Cardiac fibroblast (primary cell): ENCODE data around the gene OR4D9.

ENCODE experiments used
- DNase-seq, 2 donors: peaks; one replicate each; pipeline versions ENCODE4 v3.0.0 to v3.0.0-alpha.2; 2010; ENCODE audit warnings: low read depth in 2 of 2
- H3K4me3 ChIP-seq, 2 donors: replicated peaks in 1 of 2; 1 replicate in 1 of 2; 2 replicates in 1 of 2; pipeline ENCODE4 v1.5.1; 2011; ENCODE audit warnings: low read depth in 2 of 2, low read length in 2 of 2, mild to moderate bottlenecking in 2 of 2, moderate library complexity in 1 of 2
- TF ChIP-seq, protein P1 (sequence below): IDR thresholded peaks from one replicate; pipeline ENCODE4 v1.5.1; 2011; ENCODE audit warnings: low read depth, mild to moderate bottlenecking, low read length, inconsistent platforms

The OR4D9 gene

GRCh38 chr11:59562292-59562691, 51.0 kb downstream of the OR4D9 start:
- DNase-seq = no peak
- H3K4me3 ChIP-seq = no peak overlapping the region
- TF ChIP-seq, protein P1, sequence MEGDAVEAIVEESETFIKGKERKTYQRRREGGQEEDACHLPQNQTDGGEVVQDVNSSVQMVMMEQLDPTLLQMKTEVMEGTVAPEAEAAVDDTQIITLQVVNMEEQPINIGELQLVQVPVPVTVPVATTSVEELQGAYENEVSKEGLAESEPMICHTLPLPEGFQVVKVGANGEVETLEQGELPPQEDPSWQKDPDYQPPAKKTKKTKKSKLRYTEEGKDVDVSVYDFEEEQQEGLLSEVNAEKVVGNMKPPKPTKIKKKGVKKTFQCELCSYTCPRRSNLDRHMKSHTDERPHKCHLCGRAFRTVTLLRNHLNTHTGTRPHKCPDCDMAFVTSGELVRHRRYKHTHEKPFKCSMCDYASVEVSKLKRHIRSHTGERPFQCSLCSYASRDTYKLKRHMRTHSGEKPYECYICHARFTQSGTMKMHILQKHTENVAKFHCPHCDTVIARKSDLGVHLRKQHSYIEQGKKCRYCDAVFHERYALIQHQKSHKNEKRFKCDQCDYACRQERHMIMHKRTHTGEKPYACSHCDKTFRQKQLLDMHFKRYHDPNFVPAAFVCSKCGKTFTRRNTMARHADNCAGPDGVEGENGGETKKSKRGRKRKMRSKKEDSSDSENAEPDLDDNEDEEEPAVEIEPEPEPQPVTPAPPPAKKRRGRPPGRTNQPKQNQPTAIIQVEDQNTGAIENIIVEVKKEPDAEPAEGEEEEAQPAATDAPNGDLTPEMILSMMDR = no peak
